Measurements from ENCODE around the gene ATPAF1.

GRCh38 chr1:46671554-46671953, 3.4 kb upstream of the ATPAF1 start, which contains the start of gene TEX38:
- no peak for TF ChIP-seq POLR2A (IDR thresholded peaks at IDR 0.05; ENCODE audit: extremely low read depth, insufficient read length)
- TF ChIP-seq, protein P1, sequence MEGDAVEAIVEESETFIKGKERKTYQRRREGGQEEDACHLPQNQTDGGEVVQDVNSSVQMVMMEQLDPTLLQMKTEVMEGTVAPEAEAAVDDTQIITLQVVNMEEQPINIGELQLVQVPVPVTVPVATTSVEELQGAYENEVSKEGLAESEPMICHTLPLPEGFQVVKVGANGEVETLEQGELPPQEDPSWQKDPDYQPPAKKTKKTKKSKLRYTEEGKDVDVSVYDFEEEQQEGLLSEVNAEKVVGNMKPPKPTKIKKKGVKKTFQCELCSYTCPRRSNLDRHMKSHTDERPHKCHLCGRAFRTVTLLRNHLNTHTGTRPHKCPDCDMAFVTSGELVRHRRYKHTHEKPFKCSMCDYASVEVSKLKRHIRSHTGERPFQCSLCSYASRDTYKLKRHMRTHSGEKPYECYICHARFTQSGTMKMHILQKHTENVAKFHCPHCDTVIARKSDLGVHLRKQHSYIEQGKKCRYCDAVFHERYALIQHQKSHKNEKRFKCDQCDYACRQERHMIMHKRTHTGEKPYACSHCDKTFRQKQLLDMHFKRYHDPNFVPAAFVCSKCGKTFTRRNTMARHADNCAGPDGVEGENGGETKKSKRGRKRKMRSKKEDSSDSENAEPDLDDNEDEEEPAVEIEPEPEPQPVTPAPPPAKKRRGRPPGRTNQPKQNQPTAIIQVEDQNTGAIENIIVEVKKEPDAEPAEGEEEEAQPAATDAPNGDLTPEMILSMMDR (IDR thresholded peaks at IDR 0.05; ENCODE audit: low read depth, low read length), result no peak
- TF ChIP-seq, protein P2, sequence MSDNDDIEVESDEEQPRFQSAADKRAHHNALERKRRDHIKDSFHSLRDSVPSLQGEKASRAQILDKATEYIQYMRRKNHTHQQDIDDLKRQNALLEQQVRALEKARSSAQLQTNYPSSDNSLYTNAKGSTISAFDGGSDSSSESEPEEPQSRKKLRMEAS (IDR thresholded peaks at IDR 0.05; ENCODE audit: low read depth, low read length), result no peak
- no peak for TF ChIP-seq MYC (IDR thresholded peaks at IDR 0.05; ENCODE audit: low read depth, low read length)

All from NB4 (cell line).